ENCODE data around the gene MMP3.

DNA sequence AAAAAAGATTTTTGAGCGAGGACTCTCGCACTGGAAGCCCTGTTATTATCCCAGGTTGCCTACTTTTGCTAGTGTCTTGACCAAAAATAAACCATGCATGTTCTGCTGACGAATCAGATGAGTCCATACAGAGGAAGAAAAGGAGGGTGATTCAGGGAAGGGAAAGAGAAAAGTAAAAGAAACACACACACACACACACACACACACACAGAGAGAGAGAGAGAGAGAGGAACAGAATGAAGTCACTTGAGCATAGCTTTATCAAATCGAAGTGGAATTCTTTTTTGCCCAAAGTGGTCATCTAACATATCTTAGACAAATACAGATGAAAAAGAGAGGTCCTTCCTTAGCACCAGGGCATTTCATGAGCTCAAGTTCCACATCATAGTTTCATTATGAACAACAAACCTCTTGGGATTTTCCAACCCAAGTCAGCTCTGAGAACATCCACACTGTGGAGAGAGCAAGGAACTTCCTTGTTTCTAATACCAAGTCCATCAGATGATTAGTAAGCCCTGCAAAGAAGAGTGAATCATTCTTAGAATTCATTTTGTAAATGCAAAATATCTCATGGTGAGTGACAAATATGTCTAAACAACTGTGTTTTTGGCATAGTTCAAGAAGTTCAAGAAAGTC is 39.1 kb upstream of the MMP3 start:
- TF ChIP-seq CTCF (conservative IDR thresholded peaks at IDR 0.05): no peak
- TF ChIP-seq EZH2 (IDR thresholded peaks at IDR 0.05; ENCODE audit: low read depth): no peak

Measured in PC-9 (cell line).